ENCODE measurements around the gene CIC.

GRCh38 chr19:42325308-42325895, 56.4 kb downstream of the CIC start, which contains the start of gene MEGF8:
- peak; percentile 49 to 84 (median 82) for TF ChIP-seq POLR2A (IDR thresholded peaks at IDR 0.05)
- peak; percentile 64 to 98 (median 94) for TF ChIP-seq CTCF (IDR thresholded peaks at IDR 0.05)

All from body of pancreas (tissue), 4 donors.